HepG2 (cell line): ENCODE results near the gene SELENOW. TPM values are rescaled to one million over a fixed set of nuclear protein-coding genes. Genes with fewer than 3 reads are reported as not detected.

ENCODE experiments used
- AHR ChIP-seq: IDR thresholded peaks from 2 replicates; pipeline ENCODE4 v1.6.1; 2018; ENCODE audit warnings: missing genetic modification reagents, missing compliant biosample characterization
- BHLHE40 ChIP-seq: IDR thresholded peaks from 2 replicates; pipeline ENCODE4 v1.6.1; 2011; ENCODE audit warnings: low read length, improper control_type of control experiment
- CEBPB ChIP-seq: IDR thresholded peaks from 2 replicates; pipeline ENCODE4 v1.6.1; 2011; ENCODE audit warnings: low read depth, low read length, improper control_type of control experiment, borderline replicate concordance
- FOXC1 ChIP-seq: sonication (generic); formaldehyde crosslinking; IDR thresholded peaks from 2 replicates; pipeline ENCODE4 v1.8.0; 2022; ENCODE audit warnings: mild to moderate bottlenecking, missing genetic modification reagents, borderline replicate concordance
- ISX ChIP-seq: sonication (generic); formaldehyde crosslinking; conservative IDR thresholded peaks from 2 replicates; pipeline ENCODE4 v1.5.0; 2020; ENCODE audit warnings: missing genetic modification reagents
- KDM4B ChIP-seq: sonication (generic); formaldehyde crosslinking; IDR thresholded peaks from 2 replicates; pipeline ENCODE4 v1.4.0; 2020; ENCODE audit warnings: missing genetic modification reagents
- MAX ChIP-seq: IDR thresholded peaks from 2 replicates; pipeline ENCODE4 v1.6.1; 2012; ENCODE audit warnings: inconsistent platforms
- NFIB ChIP-seq: sonication (generic); formaldehyde crosslinking; IDR thresholded peaks from 2 replicates; pipeline ENCODE4 v1.9.0; 2021; ENCODE audit warnings: missing genetic modification reagents, mild to moderate bottlenecking, borderline replicate concordance
- NR2F2 ChIP-seq: IDR thresholded peaks from 2 replicates; pipeline ENCODE4 v1.6.1; 2012; ENCODE audit warnings: low read depth, inconsistent platforms, borderline replicate concordance
- PHB2 ChIP-seq: fragments of 450-650 bp; IDR thresholded peaks from 2 replicates; pipeline ENCODE4 v1.6.1; 2018; ENCODE audit not compliant: partially characterized antibody
- REXO4 ChIP-seq: sonication (generic); formaldehyde crosslinking; IDR thresholded peaks from 2 replicates; pipeline ENCODE4 v1.8.0; 2022; ENCODE audit warnings: missing genetic modification reagents, mild to moderate bottlenecking, borderline replicate concordance
- SALL1 ChIP-seq: sonication (generic); formaldehyde crosslinking; IDR thresholded peaks from 2 replicates; pipeline ENCODE4 v1.8.0; 2022; ENCODE audit warnings: mild to moderate bottlenecking, missing genetic modification reagents
- SIN3A ChIP-seq: IDR thresholded peaks from 2 replicates; pipeline ENCODE4 v1.6.1; 2011; ENCODE audit warnings: low read depth, mild to moderate bottlenecking, control low read depth, low read length, borderline replicate concordance
- SMARCE1 ChIP-seq: fragments of 450-650 bp; IDR thresholded peaks from 2 replicates; pipeline ENCODE4 v1.6.1; 2017; ENCODE audit warnings: borderline replicate concordance
- TERF1 ChIP-seq: sonication (generic); formaldehyde crosslinking; IDR thresholded peaks from 2 replicates; pipeline ENCODE4 v1.8.0; 2022; ENCODE audit warnings: mild to moderate bottlenecking, missing genetic modification reagents, moderate library complexity
- TFDP1 ChIP-seq: IDR thresholded peaks from 2 replicates; pipeline ENCODE4 v1.6.1; 2016; ENCODE audit warnings: missing compliant biosample characterization, missing genetic modification reagents, borderline replicate concordance
- ZBTB26 ChIP-seq: IDR thresholded peaks from 2 replicates; pipeline ENCODE4 v1.6.1; 2016; ENCODE audit warnings: missing compliant biosample characterization, missing genetic modification reagents, borderline replicate concordance
- ZNF24 ChIP-seq: fragments of 450-650 bp; IDR thresholded peaks from 2 replicates; pipeline ENCODE4 v1.6.1; 2017; ENCODE audit warnings: antibody characterized with exemption, mild to moderate bottlenecking
- ZNF260 ChIP-seq: sonication (generic); formaldehyde crosslinking; IDR thresholded peaks from 2 replicates; pipeline ENCODE4 v1.4.0; 2020; ENCODE audit warnings: missing genetic modification reagents, low read depth, mild to moderate bottlenecking, borderline replicate concordance
- ZNF362 ChIP-seq: sonication (generic); formaldehyde crosslinking; IDR thresholded peaks from 2 replicates; pipeline ENCODE4 v1.4.0; 2020; ENCODE audit warnings: missing genetic modification reagents, mild to moderate bottlenecking, borderline replicate concordance
- ZNF605 ChIP-seq: sonication (generic); formaldehyde crosslinking; IDR thresholded peaks from 2 replicates; pipeline ENCODE4 v1.8.0; 2022; ENCODE audit warnings: mild to moderate bottlenecking, missing genetic modification reagents
- ZNF770 ChIP-seq: sonication (generic); formaldehyde crosslinking; IDR thresholded peaks from 2 replicates; pipeline ENCODE4 v1.5.0; 2020; ENCODE audit warnings: mild to moderate bottlenecking, missing genetic modification reagents
- polyA plus RNA-seq, 8 experiments: library from polyadenylated mRNA; depleted of rRNA in 3 of 8; stranded (reverse) in 7 of 8; unstranded in 1 of 8; fragments of >200 nt; fragmentation: Illumina TruSeq in 4 of 8; extraction: Trizol in 4 of 8; gene quantifications; 2 replicates each; pipeline versions ENCODE4 v1.2.1 to v1.2.3, GENCODE V29; 2011 to 2016; ENCODE audit warnings: low read depth in 4 of 8, missing spikeins in 1 of 8, mixed read lengths in 1 of 8; ENCODE audit not compliant: insufficient read depth in 1 of 8
- total RNA-seq, 5 experiments: library from RNA; depleted of rRNA; stranded (reverse); fragments of >200 nt; fragmentation: Illumina TruSeq; extraction: Trizol; gene quantifications; 2 replicates each; pipeline ENCODE4 v1.2.3, GENCODE V29; 2016; ENCODE audit warnings: low read depth in 1 of 5

The SELENOW gene
- total and polyA plus RNA-seq, 2 of the 13 experiments (the other 11 are each of a cell fraction or from before 2014, with no cell fraction given), result 50.3 to 64.7 TPM

GRCh38 chr19:47745010-47745901, 33.2 kb upstream of the SELENOW start, which contains the start of gene NOP53 (continued):
- no peak for TF ChIP-seq SMARCE1
- no peak; the same call in 1 of the 2 replicates for TF ChIP-seq ZNF362
- TF ChIP-seq NFIB (CRISPR knock-in tag), result no peak
- TF ChIP-seq REXO4 (CRISPR knock-in tag), result no peak
- peak; percentile 40; the same call in 1 of the 2 replicates for TF ChIP-seq FOXC1 (CRISPR knock-in tag)
- TF ChIP-seq TFDP1 (CRISPR knock-in tag), result 0 out of 2 replicates have a peak, but pooled peaks have one; percentile 53
- TF ChIP-seq AHR (CRISPR knock-in tag), result peak; percentile 50
- no peak for TF ChIP-seq ZNF24
- peak; percentile 61; the same call in 1 of the 2 replicates for TF ChIP-seq ZNF605 (CRISPR knock-in tag)
- TF ChIP-seq KDM4B (CRISPR knock-in tag), result no peak
- no peak for TF ChIP-seq TERF1 (CRISPR knock-in tag)
- no peak for TF ChIP-seq CEBPB
- no peak for TF ChIP-seq ISX
- peak; percentile 76 for TF ChIP-seq MAX
- TF ChIP-seq BHLHE40, result peak; percentile 24; the same call in 1 of the 2 replicates
- TF ChIP-seq PHB2, result no peak
- no peak for TF ChIP-seq ZNF260 (CRISPR knock-in tag)
- TF ChIP-seq ZBTB26 (CRISPR knock-in tag), result 0 out of 2 replicates have a peak, but pooled peaks have one; percentile 27
- no peak for TF ChIP-seq SIN3A
- peak; percentile 62 for TF ChIP-seq ZNF770 (CRISPR knock-in tag)
- TF ChIP-seq NR2F2, result no peak
- TF ChIP-seq SALL1 (CRISPR knock-in tag), result peak; percentile 61; the same call in 1 of the 2 replicates
